Mesendoderm (in vitro differentiated cells): ENCODE results near the gene EIF4EBP3.

Experiments
- DNase-seq: peaks from one replicate; pipeline ENCODE4 v3.0.0; 2013
- H2AK5ac ChIP-seq: 2 replicates; pipeline ENCODE4 v1.6.1; 2013; ENCODE audit warnings: low read length, inconsistent platforms
- H2BK120ac ChIP-seq: 2 replicates; pipeline ENCODE4 v1.6.1; 2013; ENCODE audit warnings: low read depth, mild to moderate bottlenecking, low read length, moderate library complexity, mixed read lengths
- H2BK15ac ChIP-seq: replicated peaks from 2 replicates; pipeline ENCODE4 v1.6.1; 2013; ENCODE audit warnings: low read depth, mild to moderate bottlenecking, moderate library complexity
- H2BK5ac ChIP-seq: 2 replicates; pipeline ENCODE4 v1.6.1; 2013; ENCODE audit warnings: low read length, inconsistent platforms
- H3K18ac ChIP-seq: 2 replicates; pipeline ENCODE4 v1.6.1; 2013; ENCODE audit warnings: mild to moderate bottlenecking, low read length, mixed read lengths
- H3K23ac ChIP-seq: one replicate; pipeline ENCODE4 v1.6.1; 2013; ENCODE audit warnings: low read length
- H3K27ac ChIP-seq: 2 replicates; pipeline ENCODE4 v1.5.1; 2013; ENCODE audit warnings: low read depth, mild to moderate bottlenecking, inconsistent platforms, low read length, moderate library complexity
- H3K27me3 ChIP-seq: 2 replicates; pipeline ENCODE4 v1.6.1; 2013; ENCODE audit warnings: low read length, control low read depth, mild to moderate bottlenecking, inconsistent platforms; ENCODE audit not compliant: insufficient read depth, poor library complexity
- H3K36me3 ChIP-seq: 2 replicates; pipeline ENCODE4 v1.6.1; 2013; ENCODE audit warnings: low read length, inconsistent platforms; ENCODE audit not compliant: control insufficient read depth, insufficient read depth
- H3K4ac ChIP-seq: one replicate; pipeline ENCODE4 v1.6.1; 2013; ENCODE audit warnings: low read depth, mild to moderate bottlenecking, low read length, moderate library complexity
- H3K4me1 ChIP-seq: 2 replicates; pipeline ENCODE4 v1.6.1; 2013; ENCODE audit warnings: low read depth, low read length, inconsistent platforms; ENCODE audit not compliant: control insufficient read depth
- H3K4me2 ChIP-seq: 2 replicates; pipeline ENCODE4 v1.6.1; 2013; ENCODE audit warnings: low read length
- H3K4me3 ChIP-seq: 2 replicates; pipeline ENCODE4 v1.5.1; 2013; ENCODE audit warnings: mild to moderate bottlenecking, low read length
- H3K56ac ChIP-seq: one replicate; pipeline ENCODE4 v1.6.1; 2013; ENCODE audit warnings: low read length
- H3K79me1 ChIP-seq: 2 replicates; pipeline ENCODE4 v1.6.1; 2013; ENCODE audit warnings: low read length, inconsistent platforms
- H3K79me2 ChIP-seq: 2 replicates; pipeline ENCODE4 v1.6.1; 2013; ENCODE audit warnings: mild to moderate bottlenecking, low read length; ENCODE audit not compliant: control insufficient read depth, insufficient read depth
- H3K9ac ChIP-seq: 2 replicates; pipeline ENCODE4 v1.6.1; 2013; ENCODE audit warnings: low read length, inconsistent platforms
- H4K5ac ChIP-seq: one replicate; pipeline ENCODE4 v1.6.1; 2013; ENCODE audit warnings: low read length
- H4K8ac ChIP-seq: one replicate; pipeline ENCODE4 v1.6.1; 2013; ENCODE audit warnings: low read depth, mild to moderate bottlenecking, control low read depth, low read length, moderate library complexity
- WGBS: extraction: QIAGEN DNeasy Blood & Tissue Kit; methylation state at CpG from one replicate; pipeline ENCODE4 v1.1.7; 2013; ENCODE audit warnings: low lambda C conversion rate, missing lambda C conversion rate; ENCODE audit not compliant: insufficient coverage; ENCODE audit errors: extremely low coverage; 5-methylcytosine and 5-hydroxymethylcytosine counted together

Gene EIF4EBP3

GRCh38 chr5:140567871-140568270, 20.4 kb downstream of the EIF4EBP3 start:
- Histone ChIP-seq H3K23ac (no peak overlapping the region), H3K79me1 (peaks cover 12% of the 10 kb centered on the region), H3K56ac (no peak overlapping the region), H3K18ac (no peak overlapping the region), H3K79me2 (peaks cover 5% of the 10 kb centered on the region), H3K4me2 (no peak overlapping the region), H3K4me1 (peaks cover 14% of the 10 kb centered on the region), H4K5ac (no peak overlapping the region), H4K8ac (no peak overlapping the region), H3K4me3 (no peak overlapping the region), H3K9ac (no peak overlapping the region), H3K27ac (no peak overlapping the region), H2AK5ac (no peak overlapping the region), H2BK120ac (no peak overlapping the region), H3K4ac (no peak overlapping the region), H2BK5ac (no peak overlapping the region), H3K36me3 (peaks cover 3% of the 10 kb centered on the region), H2BK15ac (no peak overlapping the region), H3K27me3 (no peaks in the 10 kb centered on the region)
- WGBS = no CpG with 5 or more reads among the region's 13 CpGs
- no peak for DNase-seq

GRCh38 chr5:140568443-140569063, 21.1 kb downstream of the EIF4EBP3 start:
- Histone ChIP-seq H2BK15ac (no peak overlapping the region), H3K4ac (no peak overlapping the region), H3K4me1 (peaks cover 12% of the 10 kb centered on the region), H3K56ac (no peak overlapping the region), H3K9ac (no peak overlapping the region), H2AK5ac (no peak overlapping the region), H3K79me2 (peaks cover 5% of the 10 kb centered on the region), H3K79me1 (peaks cover 12% of the 10 kb centered on the region), H3K18ac (no peak overlapping the region), H2BK5ac (no peak overlapping the region), H3K36me3 (peaks cover 3% of the 10 kb centered on the region), H3K27me3 (no peaks in the 10 kb centered on the region), H4K5ac (no peak overlapping the region), H4K8ac (no peak overlapping the region), H3K4me2 (no peak overlapping the region), H3K23ac (no peak overlapping the region), H2BK120ac (no peak overlapping the region), H3K27ac (no peak overlapping the region), H3K4me3 (no peak overlapping the region)
- DNase-seq = no peak
- no CpG with 5 or more reads among the region's 2 CpGs for WGBS

DNA sequence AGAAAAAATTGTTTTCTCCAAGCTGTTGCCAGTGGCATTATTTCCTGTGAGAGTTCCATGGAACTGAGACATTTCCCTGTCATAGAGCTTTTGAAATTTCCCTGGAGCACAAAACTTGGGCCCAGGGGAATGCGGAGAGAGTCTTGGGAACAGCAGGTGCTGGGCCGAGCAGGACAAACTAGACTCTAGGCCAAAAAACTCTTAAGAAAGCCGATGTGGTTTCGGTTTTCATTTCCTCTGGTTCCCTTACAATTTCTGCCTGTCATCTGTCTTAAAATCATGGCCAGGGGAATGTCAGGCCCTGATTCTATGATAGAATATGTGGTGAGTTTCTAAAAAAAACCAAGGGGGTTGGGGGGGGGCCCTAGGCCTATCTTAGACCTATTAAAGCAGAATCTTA, 21.7 kb downstream of the EIF4EBP3 start:
- no peak overlapping the region for H3K18ac ChIP-seq
- H3K4ac ChIP-seq = no peak overlapping the region
- no peak overlapping the region for H2BK15ac ChIP-seq
- peaks cover 3% of the 10 kb centered on the region for H3K36me3 ChIP-seq
- no CpG with 5 or more reads among the region's 4 CpGs for WGBS
- H3K79me1 ChIP-seq = peaks cover 12% of the 10 kb centered on the region
- H3K4me1 ChIP-seq = peaks cover 12% of the 10 kb centered on the region
- H2BK120ac ChIP-seq = no peak overlapping the region
- DNase-seq = no peak
- H3K4me3 ChIP-seq = no peak overlapping the region
- H3K4me2 ChIP-seq = no peak overlapping the region
- H2AK5ac ChIP-seq = no peak overlapping the region
- H3K9ac ChIP-seq = no peak overlapping the region
- no peak overlapping the region for H3K56ac ChIP-seq
- no peak overlapping the region for H2BK5ac ChIP-seq
- no peak overlapping the region for H3K23ac ChIP-seq
- H4K8ac ChIP-seq = no peak overlapping the region
- peaks cover 5% of the 10 kb centered on the region for H3K79me2 ChIP-seq
- H3K27me3 ChIP-seq = no peaks in the 10 kb centered on the region
- no peak overlapping the region for H3K27ac ChIP-seq
- no peak overlapping the region for H4K5ac ChIP-seq

DNA sequence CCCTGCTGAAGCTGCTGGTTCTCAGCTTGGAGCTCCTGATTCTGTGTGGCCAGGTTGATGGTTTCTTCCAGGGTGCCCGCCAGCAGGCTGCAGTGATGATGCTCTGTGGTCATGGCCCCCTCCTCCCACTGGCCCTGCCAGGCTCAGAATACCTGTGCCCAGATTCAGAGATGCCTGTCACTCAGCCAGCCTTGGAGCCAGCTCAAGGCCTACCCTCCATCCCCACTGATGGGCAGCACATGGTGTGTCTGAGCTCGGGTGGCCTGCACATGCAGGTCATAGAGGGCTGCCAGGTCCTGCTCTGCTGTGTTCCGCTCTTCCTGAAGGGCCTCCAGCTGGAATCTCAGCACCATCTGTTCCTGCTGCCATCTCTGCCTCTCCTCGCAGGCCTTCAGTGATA, 22.6 kb downstream of the EIF4EBP3 start:
- Histone ChIP-seq H2BK5ac (no peak overlapping the region), H3K4me3 (no peak overlapping the region), H2BK15ac (no peak overlapping the region), H3K4me1 (peaks cover 12% of the 10 kb centered on the region), H3K4ac (no peak overlapping the region), H3K36me3 (peaks cover 3% of the 10 kb centered on the region), H3K4me2 (no peak overlapping the region), H3K18ac (no peak overlapping the region), H3K79me1 (peaks cover 10% of the 10 kb centered on the region), H3K27me3 (no peaks in the 10 kb centered on the region), H4K8ac (no peak overlapping the region), H3K23ac (no peak overlapping the region), H3K9ac (no peak overlapping the region), H2AK5ac (no peak overlapping the region), H2BK120ac (no peak overlapping the region), H3K79me2 (peaks cover 5% of the 10 kb centered on the region), H4K5ac (no peak overlapping the region), H3K27ac (no peak overlapping the region), H3K56ac (no peak overlapping the region)
- no CpG with 5 or more reads among the region's 4 CpGs for WGBS
- no peak for DNase-seq

GRCh38 chr5:140570488-140570887, 23.0 kb downstream of the EIF4EBP3 start:
- H3K4me1 ChIP-seq = peaks cover 9% of the 10 kb centered on the region
- no peak overlapping the region for H3K4ac ChIP-seq
- peaks cover 2% of the 10 kb centered on the region for H3K79me2 ChIP-seq
- no peak overlapping the region for H4K5ac ChIP-seq
- peaks cover 5% of the 10 kb centered on the region for H3K79me1 ChIP-seq
- no peak overlapping the region for H2AK5ac ChIP-seq
- no peak overlapping the region for H4K8ac ChIP-seq
- no peak overlapping the region for H3K23ac ChIP-seq
- H3K27ac ChIP-seq = no peak overlapping the region
- H3K9ac ChIP-seq = no peak overlapping the region
- no peak overlapping the region for H3K56ac ChIP-seq
- H2BK120ac ChIP-seq = no peak overlapping the region
- H3K4me3 ChIP-seq = no peak overlapping the region
- H2BK15ac ChIP-seq = no peak overlapping the region
- H3K27me3 ChIP-seq = no peaks in the 10 kb centered on the region
- H3K36me3 ChIP-seq = peaks cover 3% of the 10 kb centered on the region
- H3K4me2 ChIP-seq = no peak overlapping the region
- DNase-seq = no peak
- no peak overlapping the region for H3K18ac ChIP-seq
- WGBS = no CpG with 5 or more reads among the region's 1 CpG
- no peak overlapping the region for H2BK5ac ChIP-seq

- H3K18ac ChIP-seq = no peak overlapping the region
- no peak overlapping the region for H2BK5ac ChIP-seq
- H3K4me1 ChIP-seq = peaks cover 5% of the 10 kb centered on the region
- no peak overlapping the region for H4K5ac ChIP-seq
- no peak overlapping the region for H2BK120ac ChIP-seq
- peaks cover 4% of the 10 kb centered on the region for H3K79me1 ChIP-seq
- H3K9ac ChIP-seq = no peak overlapping the region
- H3K4me3 ChIP-seq = no peak overlapping the region
- no peak overlapping the region for H3K4ac ChIP-seq
- no peak overlapping the region for H4K8ac ChIP-seq
- H3K23ac ChIP-seq = no peak overlapping the region
- no peak overlapping the region for H2AK5ac ChIP-seq
- no peak overlapping the region for H3K4me2 ChIP-seq
- no peak for DNase-seq
- peaks cover 3% of the 10 kb centered on the region for H3K36me3 ChIP-seq
- no peak overlapping the region for H2BK15ac ChIP-seq
- no peaks in the 10 kb centered on the region for H3K27me3 ChIP-seq
- no peak overlapping the region for H3K56ac ChIP-seq
- H3K27ac ChIP-seq = no peak overlapping the region
- no peaks in the 10 kb centered on the region for H3K79me2 ChIP-seq
- WGBS = no CpG with 5 or more reads among the region's 5 CpGs
Observed at GRCh38 chr5:140571105-140571504, 23.6 kb downstream of the EIF4EBP3 start.
